ENCODE data around the gene STK39. TPM values are rescaled to one million over a fixed set of nuclear protein-coding genes. Genes with fewer than 3 reads are reported as not detected.

The STK39 gene
- total RNA-seq, 1 experiment from 2014 or later = 15.9 TPM

DNA sequence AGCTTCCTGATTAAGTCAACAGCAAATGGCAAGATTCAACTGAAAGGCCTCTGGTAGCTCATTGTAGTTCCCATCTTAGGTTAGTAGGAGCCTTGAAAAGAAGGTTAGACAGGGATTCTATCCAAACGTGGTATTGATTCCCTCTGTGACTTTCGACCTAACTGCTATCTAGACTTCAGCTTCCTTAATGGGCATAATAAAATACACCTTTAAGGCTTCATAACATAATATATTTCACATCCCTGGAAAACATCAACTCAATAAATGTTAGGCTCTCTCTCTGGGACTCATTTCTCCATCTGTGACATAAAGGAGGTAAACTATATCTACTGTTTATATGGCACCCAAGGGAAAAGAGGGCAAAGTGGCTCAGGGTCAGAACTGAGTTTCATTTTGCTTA lies 60.9 kb downstream of the STK39 start:
- CTCF ChIA-PET = no interaction called here
- Histone ChIP-seq H3K36me3 (ENCODE audit: insufficient read depth, low read length, poor library complexity, severe bottlenecking) (no peaks in the 10 kb centered on the region), H3K27ac (ENCODE audit: low read depth, low read length, poor library complexity, severe bottlenecking) (no peak overlapping the region), H3K9me3 (ENCODE audit: low read depth, low read length, poor library complexity, severe bottlenecking) (no peaks in the 10 kb centered on the region), H3K4me3 (ENCODE audit: low read depth, low read length, poor library complexity, severe bottlenecking) (no peak overlapping the region), H3K4me1 (ENCODE audit: insufficient read depth, low read length, poor library complexity, severe bottlenecking) (peaks cover 23% of the 10 kb centered on the region), H3K27me3 (replicated peaks; ENCODE audit: insufficient read depth, low read depth, low read length, poor library complexity) (no peaks in the 10 kb centered on the region)
- no peak for DNase-seq (ENCODE audit: low spot score)
- no peak for TF ChIP-seq EZH2 (IDR thresholded peaks at IDR 0.05; ENCODE audit: borderline replicate concordance, low read depth, low read length, poor library complexity, severe bottlenecking)
- TF ChIP-seq, protein P1, sequence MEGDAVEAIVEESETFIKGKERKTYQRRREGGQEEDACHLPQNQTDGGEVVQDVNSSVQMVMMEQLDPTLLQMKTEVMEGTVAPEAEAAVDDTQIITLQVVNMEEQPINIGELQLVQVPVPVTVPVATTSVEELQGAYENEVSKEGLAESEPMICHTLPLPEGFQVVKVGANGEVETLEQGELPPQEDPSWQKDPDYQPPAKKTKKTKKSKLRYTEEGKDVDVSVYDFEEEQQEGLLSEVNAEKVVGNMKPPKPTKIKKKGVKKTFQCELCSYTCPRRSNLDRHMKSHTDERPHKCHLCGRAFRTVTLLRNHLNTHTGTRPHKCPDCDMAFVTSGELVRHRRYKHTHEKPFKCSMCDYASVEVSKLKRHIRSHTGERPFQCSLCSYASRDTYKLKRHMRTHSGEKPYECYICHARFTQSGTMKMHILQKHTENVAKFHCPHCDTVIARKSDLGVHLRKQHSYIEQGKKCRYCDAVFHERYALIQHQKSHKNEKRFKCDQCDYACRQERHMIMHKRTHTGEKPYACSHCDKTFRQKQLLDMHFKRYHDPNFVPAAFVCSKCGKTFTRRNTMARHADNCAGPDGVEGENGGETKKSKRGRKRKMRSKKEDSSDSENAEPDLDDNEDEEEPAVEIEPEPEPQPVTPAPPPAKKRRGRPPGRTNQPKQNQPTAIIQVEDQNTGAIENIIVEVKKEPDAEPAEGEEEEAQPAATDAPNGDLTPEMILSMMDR (conservative IDR thresholded peaks at IDR 0.05; ENCODE audit: low read depth, low read length) = no peak
- intact Hi-C loops (cut with micrococcal nuclease; ENCODE audit: unreplicated experiment) = no loop called here
- no TSS peak for BruUV-seq (replicated peaks)
- POLR2A ChIA-PET (ENCODE audit: low non-redundant PET) = no interaction called here

DNA sequence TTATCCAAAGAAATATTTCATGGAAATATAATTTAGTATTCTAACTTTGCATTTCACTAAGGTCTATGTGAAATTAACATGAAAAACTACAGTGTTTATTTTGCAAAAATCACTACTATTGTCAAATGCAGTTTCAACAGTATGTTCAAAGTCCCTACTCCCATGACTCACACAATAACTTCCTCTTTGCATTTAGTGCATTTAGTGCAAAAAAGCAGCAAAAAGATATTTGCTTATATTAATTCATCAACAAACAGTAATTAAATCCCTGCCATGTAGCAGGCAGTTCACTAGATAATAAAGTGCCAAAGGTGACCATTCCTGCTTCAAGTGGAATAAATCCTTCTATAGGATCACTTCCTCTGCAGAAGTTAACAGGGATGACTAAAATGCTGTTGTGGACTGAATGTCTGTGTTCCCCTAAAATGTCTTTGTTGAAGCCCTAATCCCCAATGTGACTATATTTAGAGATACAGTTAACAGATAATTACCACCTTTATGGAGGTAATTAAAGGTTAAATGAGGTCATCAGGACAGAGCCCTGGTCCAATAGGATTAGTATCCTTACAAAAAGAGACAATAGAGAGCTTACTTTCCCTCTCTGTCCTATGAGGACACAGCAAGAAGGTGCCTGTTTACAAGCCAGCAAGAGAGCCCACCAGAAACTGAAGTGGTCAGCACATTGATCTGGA lies 61.7 kb downstream of the STK39 start:
- CTCF ChIA-PET = no interaction called here
- intact Hi-C loops (cut with micrococcal nuclease; ENCODE audit: unreplicated experiment) = no loop called here
- POLR2A ChIA-PET (ENCODE audit: low non-redundant PET) = no interaction called here
- Histone ChIP-seq H3K36me3 (ENCODE audit: insufficient read depth, low read length, poor library complexity, severe bottlenecking) (no peaks in the 10 kb centered on the region), H3K9me3 (ENCODE audit: low read depth, low read length, poor library complexity, severe bottlenecking) (no peaks in the 10 kb centered on the region), H3K27ac (ENCODE audit: low read depth, low read length, poor library complexity, severe bottlenecking) (no peak overlapping the region), H3K27me3 (replicated peaks; ENCODE audit: insufficient read depth, low read depth, low read length, poor library complexity) (no peaks in the 10 kb centered on the region), H3K4me3 (ENCODE audit: low read depth, low read length, poor library complexity, severe bottlenecking) (no peak overlapping the region), H3K4me1 (ENCODE audit: insufficient read depth, low read length, poor library complexity, severe bottlenecking) (peaks cover 23% of the 10 kb centered on the region)
- DNase-seq (ENCODE audit: low spot score) = no peak
- TF ChIP-seq EZH2 (IDR thresholded peaks at IDR 0.05; ENCODE audit: borderline replicate concordance, low read depth, low read length, poor library complexity, severe bottlenecking) = no peak
- TF ChIP-seq, protein P1 (conservative IDR thresholded peaks at IDR 0.05; ENCODE audit: low read depth, low read length) = no peak
- BruUV-seq (replicated peaks) = no TSS peak

DNA sequence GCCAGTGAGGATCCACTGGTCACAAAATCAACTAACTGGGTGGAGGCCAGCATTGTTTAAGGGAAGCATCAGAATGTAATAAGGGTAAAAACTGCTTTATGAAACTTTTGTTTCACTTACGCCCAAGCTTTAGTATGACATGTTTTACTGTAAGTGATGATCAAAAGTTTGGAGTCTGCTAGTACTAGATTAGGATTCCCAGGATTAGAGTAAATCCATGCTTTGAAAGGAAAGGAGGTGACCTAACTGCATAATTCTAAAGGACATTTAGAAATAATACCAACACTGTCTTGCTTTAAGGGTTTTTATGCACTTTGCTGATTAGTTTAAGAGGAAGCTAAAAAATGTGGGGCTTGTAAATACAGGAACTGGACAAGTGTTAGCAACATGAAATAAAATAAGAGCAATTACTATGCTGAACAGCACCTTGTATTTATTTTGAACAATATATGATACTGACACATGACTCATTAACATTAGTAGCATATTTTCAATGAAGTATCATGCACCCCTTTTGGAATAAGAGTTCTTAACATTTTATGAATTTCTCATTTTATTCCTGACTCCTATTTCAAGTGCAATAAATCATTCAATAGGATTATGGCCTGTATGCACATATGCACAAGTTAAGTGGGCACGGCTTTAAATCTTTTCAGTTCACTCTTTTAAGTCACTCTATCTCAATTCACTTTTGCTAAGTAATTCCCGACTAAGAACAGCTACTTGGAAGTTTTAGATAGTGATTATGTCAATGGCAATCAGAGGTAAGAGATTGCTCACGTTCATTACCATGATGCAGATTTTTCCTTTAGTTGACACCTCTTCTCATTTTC lies 62.5 kb downstream of the STK39 start:
- Histone ChIP-seq H3K4me1 (ENCODE audit: insufficient read depth, low read length, poor library complexity, severe bottlenecking) (peaks cover 23% of the 10 kb centered on the region), H3K27me3 (replicated peaks; ENCODE audit: insufficient read depth, low read depth, low read length, poor library complexity) (no peaks in the 10 kb centered on the region), H3K4me3 (ENCODE audit: low read depth, low read length, poor library complexity, severe bottlenecking) (no peak overlapping the region), H3K9me3 (ENCODE audit: low read depth, low read length, poor library complexity, severe bottlenecking) (no peaks in the 10 kb centered on the region), H3K27ac (ENCODE audit: low read depth, low read length, poor library complexity, severe bottlenecking) (no peak overlapping the region), H3K36me3 (ENCODE audit: insufficient read depth, low read length, poor library complexity, severe bottlenecking) (no peaks in the 10 kb centered on the region)
- ChIA-PET CTCF (no interaction called here), POLR2A (ENCODE audit: low non-redundant PET) (no interaction called here)
- intact Hi-C loops (cut with micrococcal nuclease; ENCODE audit: unreplicated experiment) = no loop called here
- TF ChIP-seq, protein P1 (conservative IDR thresholded peaks at IDR 0.05; ENCODE audit: low read depth, low read length) = no peak
- no peak for TF ChIP-seq EZH2 (IDR thresholded peaks at IDR 0.05; ENCODE audit: borderline replicate concordance, low read depth, low read length, poor library complexity, severe bottlenecking)
- no peak for DNase-seq (ENCODE audit: low spot score)
- no TSS peak for BruUV-seq (replicated peaks)

All from A673 (cell line).